GM23338 (cell line): ENCODE data around the gene P4HTM.

Experiments used
- CTCF ChIP-seq, 2 experiments: fragments of 200-600 bp in 1 of 2; sonication (generic) in 1 of 2; conservative IDR thresholded peaks; 2 replicates each; pipeline versions ENCODE4 v1.5.1 to v1.6.1; 2016 to 2017; ENCODE audit warnings: antibody characterized with exemption in 2 of 2, low read depth in 2 of 2, mild to moderate bottlenecking in 2 of 2, moderate library complexity in 1 of 2
- EZH2 ChIP-seq: fragments of 200-600 bp; sonication (generic); IDR thresholded peaks from one replicate; pipeline ENCODE4 v1.8.0; 2017; ENCODE audit warnings: antibody characterized with exemption, mild to moderate bottlenecking, low read depth; ENCODE audit not compliant: unreplicated experiment
- EZH2phosphoT487 ChIP-seq: fragments of 200-600 bp; sonication (generic); IDR thresholded peaks from one replicate; pipeline ENCODE4 v1.8.1; 2018; ENCODE audit warnings: antibody characterized with exemption; ENCODE audit not compliant: unreplicated experiment
- JUNB ChIP-seq: IDR thresholded peaks from one replicate; pipeline ENCODE4 v1.6.1; 2016; ENCODE audit warnings: antibody characterized with exemption; ENCODE audit not compliant: unreplicated experiment
- POLR2AphosphoS5 ChIP-seq: IDR thresholded peaks from 2 replicates; pipeline ENCODE4 v1.6.1; 2016; ENCODE audit warnings: antibody characterized with exemption, low read depth

DNA sequence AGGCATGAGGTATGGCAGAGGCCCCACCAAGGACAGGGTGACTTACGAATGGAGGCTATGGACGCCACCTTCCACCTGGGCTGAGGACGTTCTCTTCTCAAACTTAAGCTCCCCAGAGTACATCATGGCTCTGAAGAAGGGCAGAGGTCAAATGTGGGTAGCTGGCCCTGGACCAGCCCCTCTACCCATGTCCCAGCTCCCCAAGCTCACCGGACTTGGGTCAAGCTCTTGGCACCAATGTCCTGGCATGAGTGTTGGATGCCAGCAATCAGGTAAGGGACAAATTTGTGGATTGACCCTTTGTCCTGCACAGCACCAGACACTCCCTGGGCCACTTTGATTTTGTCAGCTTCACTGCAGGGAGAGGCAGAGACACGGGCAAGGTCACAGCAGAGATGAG is 34.4 kb downstream of the P4HTM start:
- TF ChIP-seq EZH2phosphoT487 = no peak
- TF ChIP-seq POLR2AphosphoS5 = no peak; the same call in 1 of the 2 replicates
- no peak for TF ChIP-seq JUNB
- no peak for TF ChIP-seq CTCF (conservative IDR thresholded peaks at IDR 0.05; ENCODE audit: low read depth in 2 of 2)
- no peak for TF ChIP-seq EZH2
